ENCODE results near the gene ACOT11.

ACOT11 gene

GRCh38 chr1:54593571-54594160 lies 45.6 kb downstream of the ACOT11 start:
- DNase-seq, result no peak

GRCh38 chr1:54594463-54594862 lies 46.4 kb downstream of the ACOT11 start:
- DNase-seq, result no peak

- DNase-seq, result no peak
Measured at GRCh38 chr1:54595956-54596498, 48.0 kb downstream of the ACOT11 start.

- no peak for DNase-seq
Measured at GRCh38 chr1:54596756-54597155, 48.7 kb downstream of the ACOT11 start.

GRCh38 chr1:54597455-54598030 lies 49.5 kb downstream of the ACOT11 start:
- DNase-seq, result no peak

- DNase-seq, result no peak
Measured at GRCh38 chr1:54599211-54599823, 51.3 kb downstream of the ACOT11 start.

- no peak for DNase-seq
Measured at GRCh38 chr1:54600947-54601721, 53.1 kb downstream of the ACOT11 start.

GRCh38 chr1:54601730-54602129 lies 53.7 kb downstream of the ACOT11 start:
- no peak for DNase-seq

GRCh38 chr1:54602554-54602953 lies 54.5 kb downstream of the ACOT11 start:
- no peak for DNase-seq

GRCh38 chr1:54603241-54603640 lies 55.2 kb downstream of the ACOT11 start:
- no peak for DNase-seq

- DNase-seq, result no peak
Measured at GRCh38 chr1:54604051-54604450, 56.0 kb downstream of the ACOT11 start.

- DNase-seq, result peak; percentile 33 to 44
Measured at GRCh38 chr1:54604572-54605370, 56.7 kb downstream of the ACOT11 start.

- DNase-seq, result no peak
Measured at GRCh38 chr1:54606096-54606989, 58.3 kb downstream of the ACOT11 start.

GRCh38 chr1:54606990-54607325 lies 58.9 kb downstream of the ACOT11 start:
- DNase-seq, result no peak

- no peak for DNase-seq
Measured at GRCh38 chr1:54607821-54608565, 60.0 kb downstream of the ACOT11 start.

- no peak for DNase-seq
Measured at GRCh38 chr1:54608566-54609230, 60.7 kb downstream of the ACOT11 start.

GRCh38 chr1:54609301-54609921 lies 61.4 kb downstream of the ACOT11 start:
- DNase-seq, result no peak

- DNase-seq, result no peak
Measured at GRCh38 chr1:54610048-54610447, 62.0 kb downstream of the ACOT11 start.

GRCh38 chr1:54610601-54611580 lies 62.9 kb downstream of the ACOT11 start:
- DNase-seq, result no peak

Measured in activated T-cell treated with anti-CD3 and anti-CD28 coated beads, Interleukin-2, amount 50 U/mL, for 48 hours (primary cell).